Measurements from ENCODE around the gene NOS1AP.

- TF ChIP-seq CTCF (IDR thresholded peaks at IDR 0.05) (no peak), POLR2A (IDR thresholded peaks at IDR 0.05; ENCODE audit: low read depth) (no peak), POLR2AphosphoS5 (IDR thresholded peaks at IDR 0.05) (no peak)
These were observed 321.1 kb downstream of the NOS1AP start for GRCh38 chr1:162390396-162391185.

Data from esophagus muscularis mucosa (tissue), 3 donors.